ENCODE data around the gene HNRNPL.
"Not testable (repeated sequence)": the region's sequence is repeated elsewhere in the genome, so short reads cannot be mapped to it uniquely, and the experiment has no call there.

The HNRNPL gene

GRCh38 chr19:38869836-38870607 is 20.2 kb upstream of the HNRNPL start:
- peak; percentile 88 to 91 for DNase-seq (ENCODE audit: low read depth in 2 of 2)

- DNase-seq (ENCODE audit: low read depth in 2 of 2): peak in 1 of 2 donors; percentile 28
Measured at GRCh38 chr19:38869160-38869835, 19.5 kb upstream of the HNRNPL start.

GRCh38 chr19:38868551-38868950 is 18.8 kb upstream of the HNRNPL start:
- no peak for DNase-seq (ENCODE audit: low read depth in 2 of 2)

- no peak for DNase-seq (ENCODE audit: low read depth in 2 of 2)
Measured at GRCh38 chr19:38867171-38867780, 17.5 kb upstream of the HNRNPL start.

GRCh38 chr19:38862321-38863059 is 12.7 kb upstream of the HNRNPL start:
- no peak for DNase-seq (ENCODE audit: low read depth in 2 of 2)

- DNase-seq (ENCODE audit: low read depth in 2 of 2): no peak
Measured at GRCh38 chr19:38861368-38861767, 11.6 kb upstream of the HNRNPL start.

GRCh38 chr19:38859631-38860204 is 9.9 kb upstream of the HNRNPL start:
- DNase-seq (ENCODE audit: low read depth in 2 of 2): not testable (repeated sequence)

- no peak for DNase-seq (ENCODE audit: low read depth in 2 of 2)
Measured at GRCh38 chr19:38856813-38857212, 7.0 kb upstream of the HNRNPL start.

- DNase-seq (ENCODE audit: low read depth in 2 of 2): not testable (repeated sequence)
Measured at GRCh38 chr19:38855751-38856150, 6.0 kb upstream of the HNRNPL start.

- not testable (repeated sequence) for DNase-seq (ENCODE audit: low read depth in 2 of 2)
Measured at GRCh38 chr19:38854961-38855360, 5.2 kb upstream of the HNRNPL start.

- DNase-seq (ENCODE audit: low read depth in 2 of 2): no peak
Measured at GRCh38 chr19:38853214-38853613, 3.4 kb upstream of the HNRNPL start.

GRCh38 chr19:38852231-38853044 is 2.7 kb upstream of the HNRNPL start:
- DNase-seq (ENCODE audit: low read depth in 2 of 2): peak; percentile 44 to 47

- peak; percentile 85 to 94 for DNase-seq (ENCODE audit: low read depth in 2 of 2)
Measured at GRCh38 chr19:38851622-38852230, 1.9 kb upstream of the HNRNPL start.

- peak in 1 of 2 donors; percentile 29 for DNase-seq (ENCODE audit: low read depth in 2 of 2)
Measured at GRCh38 chr19:38850976-38851621, 1.3 kb upstream of the HNRNPL start.

- DNase-seq (ENCODE audit: low read depth in 2 of 2): peak; percentile 94 to 97
Measured at GRCh38 chr19:38850436-38850975, 720 bp upstream of the HNRNPL start.

- DNase-seq (ENCODE audit: low read depth in 2 of 2): peak; percentile 98 to 99
Measured at GRCh38 chr19:38849147-38849859, 483 bp downstream of the HNRNPL start.

GRCh38 chr19:38848299-38849146 is 1.3 kb downstream of the HNRNPL start:
- DNase-seq (ENCODE audit: low read depth in 2 of 2): no peak

- no peak for DNase-seq (ENCODE audit: low read depth in 2 of 2)
Measured at GRCh38 chr19:38846097-38846496, 3.7 kb downstream of the HNRNPL start.

Measured in stimulated activated CD8-positive, alpha-beta memory T cell treated with anti-CD3 and anti-CD28 coated beads, Interleukin-2, amount 100 ng/mL, for 48 hours (primary cell).